ENCODE results near the gene ULK4. TPM values are rescaled to one million over a fixed set of nuclear protein-coding genes. Genes with fewer than 3 reads are reported as not detected.

ULK4 gene
- total RNA-seq, 1 experiment from 2014 or later: 6.3 TPM

DNA sequence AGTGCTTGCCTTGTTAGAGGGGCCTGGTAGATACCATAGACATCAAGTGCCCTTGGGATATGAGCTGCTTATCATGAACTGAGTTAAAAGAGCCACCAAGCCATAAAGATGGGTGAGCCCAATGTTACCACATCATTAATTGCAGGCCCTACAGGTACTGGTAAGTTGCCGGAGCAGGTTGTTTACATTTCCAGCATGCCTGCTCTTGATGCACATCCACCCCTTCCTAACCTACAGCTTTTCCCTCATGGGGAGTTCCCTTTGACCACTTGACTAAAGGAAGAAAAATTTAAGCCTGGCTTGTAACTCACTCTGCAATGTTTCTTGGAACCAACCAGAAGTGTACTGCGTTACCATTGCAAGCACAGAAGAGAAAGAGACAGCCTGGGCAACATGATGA, 24.7 kb upstream of the ULK4 start:
- intact Hi-C loops (cut with micrococcal nuclease): no loop called here
- no peaks in the 10 kb centered on the region for H3K4me1 ChIP-seq (ENCODE audit: control insufficient read depth in 1 of 2, insufficient read depth in 2 of 2, low read length in 2 of 2)
- DNase-seq (ENCODE audit: low read depth, low spot score) (no peak), ATAC-seq (no peak)
- H3K9me3 ChIP-seq (ENCODE audit: control insufficient read depth in 1 of 2, insufficient read depth in 1 of 2, low read depth in 1 of 2, low read length in 2 of 2): no peaks in the 10 kb centered on the region
- no peak overlapping the region for H2AFZ ChIP-seq (ENCODE audit: low read depth, low read length, poor library complexity, severe bottlenecking)
- no peaks in the 10 kb centered on the region for H3K79me2 ChIP-seq (ENCODE audit: insufficient read depth, low read length)
- ChIA-PET POLR2A (no interaction called here), CTCF (no interaction called here), RAD21 (ENCODE audit: low non-redundant PET in 1 of 2, low total read pairs in 2 of 2, uncharacterized antibody in 2 of 2, unreplicated experiment in 2 of 2) (no interaction called here)
- H3K4me3 ChIP-seq (replicated peaks in 1 of 2; ENCODE audit: low read depth in 1 of 2, low read length in 2 of 2): no peak overlapping the region
- no peak for TF ChIP-seq ZNF274 (IDR thresholded peaks at IDR 0.05; ENCODE audit: low read depth, low read length)
- TF ChIP-seq ELF1 (IDR thresholded peaks at IDR 0.05; ENCODE audit: borderline replicate concordance, low read depth): no peak
- no peak for TF ChIP-seq POLR2AphosphoS5 (IDR thresholded peaks at IDR 0.05; ENCODE audit: low read depth, low read length)
- no peak for TF ChIP-seq RAD21 (IDR thresholded peaks at IDR 0.05; ENCODE audit: low read depth)
- no peak for TF ChIP-seq SIN3A (IDR thresholded peaks at IDR 0.05; ENCODE audit: low read depth)
- no peak for TF ChIP-seq SRF (IDR thresholded peaks at IDR 0.05; ENCODE audit: low read depth)
- TF ChIP-seq, protein P1, sequence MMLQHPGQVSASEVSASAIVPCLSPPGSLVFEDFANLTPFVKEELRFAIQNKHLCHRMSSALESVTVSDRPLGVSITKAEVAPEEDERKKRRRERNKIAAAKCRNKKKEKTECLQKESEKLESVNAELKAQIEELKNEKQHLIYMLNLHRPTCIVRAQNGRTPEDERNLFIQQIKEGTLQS (IDR thresholded peaks at IDR 0.05): no peak
- TF ChIP-seq SP1 (IDR thresholded peaks at IDR 0.05; ENCODE audit: low read depth): no peak
- no peak overlapping the region for H3K9ac ChIP-seq (ENCODE audit: low read length)
- H4K20me1 ChIP-seq (ENCODE audit: insufficient read depth): no peaks in the 10 kb centered on the region
- BruUV-seq (replicated peaks): no TSS peak
- no peak overlapping the region for H3K27ac ChIP-seq (ENCODE audit: low read depth, low read length)
- H3K4me2 ChIP-seq (ENCODE audit: low read length): no peak overlapping the region
- 0 out of 2 replicates have a peak, but pooled peaks cover 2% of the 10 kb centered on the region for H3K9me2 ChIP-seq (ENCODE audit: insufficient read depth)
- no peaks in the 10 kb centered on the region for H3K27me3 ChIP-seq (ENCODE audit: insufficient read depth, low read length)
- H3K36me3 ChIP-seq (ENCODE audit: control insufficient read depth in 1 of 2, insufficient read depth in 2 of 2, low read length in 2 of 2): no peaks in the 10 kb centered on the region

DNA sequence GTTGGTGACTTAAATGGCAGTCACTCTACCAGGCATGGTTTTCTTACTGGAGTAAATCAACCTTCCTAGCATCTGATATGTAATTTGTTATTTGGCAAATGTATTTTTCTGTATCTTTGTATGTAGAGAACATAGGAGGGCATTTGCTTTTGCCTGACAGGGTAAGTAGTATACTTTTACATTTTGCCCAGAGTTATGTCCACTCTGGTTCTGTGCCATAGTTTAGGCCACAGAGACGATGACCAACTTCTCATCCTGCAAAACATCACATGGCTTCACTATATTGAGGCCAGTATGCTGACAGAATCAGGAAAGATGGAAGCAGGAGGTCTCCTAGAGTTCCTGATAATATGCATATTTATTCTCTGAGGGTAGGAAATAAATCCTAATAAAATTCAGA, 23.1 kb upstream of the ULK4 start:
- Histone ChIP-seq H3K9me3 (ENCODE audit: control insufficient read depth in 1 of 2, insufficient read depth in 1 of 2, low read depth in 1 of 2, low read length in 2 of 2) (no peaks in the 10 kb centered on the region), H3K36me3 (ENCODE audit: control insufficient read depth in 1 of 2, insufficient read depth in 2 of 2, low read length in 2 of 2) (no peaks in the 10 kb centered on the region), H4K20me1 (ENCODE audit: insufficient read depth) (no peaks in the 10 kb centered on the region), H3K9me2 (ENCODE audit: insufficient read depth) (0 out of 2 replicates have a peak, but pooled peaks cover 2% of the 10 kb centered on the region), H3K27me3 (ENCODE audit: insufficient read depth, low read length) (no peaks in the 10 kb centered on the region), H3K4me1 (ENCODE audit: control insufficient read depth in 1 of 2, insufficient read depth in 2 of 2, low read length in 2 of 2) (no peaks in the 10 kb centered on the region), H3K79me2 (ENCODE audit: insufficient read depth, low read length) (no peaks in the 10 kb centered on the region), H2AFZ (ENCODE audit: low read depth, low read length, poor library complexity, severe bottlenecking) (no peak overlapping the region), H3K4me2 (ENCODE audit: low read length) (no peak overlapping the region), H3K4me3 (replicated peaks in 1 of 2; ENCODE audit: low read depth in 1 of 2, low read length in 2 of 2) (no peak overlapping the region), H3K27ac (ENCODE audit: low read depth, low read length) (no peak overlapping the region), H3K9ac (ENCODE audit: low read length) (no peak overlapping the region)
- DNase-seq (ENCODE audit: low read depth, low spot score) (no peak), ATAC-seq (no peak)
- no TSS peak for BruUV-seq (replicated peaks)
- RAD21 ChIA-PET (ENCODE audit: low non-redundant PET in 1 of 2, low total read pairs in 2 of 2, uncharacterized antibody in 2 of 2, unreplicated experiment in 2 of 2): no interaction called here
- CTCF ChIA-PET: no interaction called here
- POLR2A ChIA-PET: no interaction called here
- intact Hi-C loops (cut with micrococcal nuclease): no loop called here
- TF ChIP-seq CEBPB (IDR thresholded peaks at IDR 0.05; ENCODE audit: low read depth): no peak
- no peak for TF ChIP-seq ZNF274 (IDR thresholded peaks at IDR 0.05; ENCODE audit: low read depth, low read length)
- TF ChIP-seq SRF (IDR thresholded peaks at IDR 0.05; ENCODE audit: low read depth): no peak
- TF ChIP-seq EZH2phosphoT487 (IDR thresholded peaks at IDR 0.05; ENCODE audit: borderline replicate concordance): no peak
- TF ChIP-seq, protein P1 (IDR thresholded peaks at IDR 0.05): no peak
- TF ChIP-seq, protein P2, sequence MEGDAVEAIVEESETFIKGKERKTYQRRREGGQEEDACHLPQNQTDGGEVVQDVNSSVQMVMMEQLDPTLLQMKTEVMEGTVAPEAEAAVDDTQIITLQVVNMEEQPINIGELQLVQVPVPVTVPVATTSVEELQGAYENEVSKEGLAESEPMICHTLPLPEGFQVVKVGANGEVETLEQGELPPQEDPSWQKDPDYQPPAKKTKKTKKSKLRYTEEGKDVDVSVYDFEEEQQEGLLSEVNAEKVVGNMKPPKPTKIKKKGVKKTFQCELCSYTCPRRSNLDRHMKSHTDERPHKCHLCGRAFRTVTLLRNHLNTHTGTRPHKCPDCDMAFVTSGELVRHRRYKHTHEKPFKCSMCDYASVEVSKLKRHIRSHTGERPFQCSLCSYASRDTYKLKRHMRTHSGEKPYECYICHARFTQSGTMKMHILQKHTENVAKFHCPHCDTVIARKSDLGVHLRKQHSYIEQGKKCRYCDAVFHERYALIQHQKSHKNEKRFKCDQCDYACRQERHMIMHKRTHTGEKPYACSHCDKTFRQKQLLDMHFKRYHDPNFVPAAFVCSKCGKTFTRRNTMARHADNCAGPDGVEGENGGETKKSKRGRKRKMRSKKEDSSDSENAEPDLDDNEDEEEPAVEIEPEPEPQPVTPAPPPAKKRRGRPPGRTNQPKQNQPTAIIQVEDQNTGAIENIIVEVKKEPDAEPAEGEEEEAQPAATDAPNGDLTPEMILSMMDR (IDR thresholded peaks at IDR 0.05 in 2 of 3, conservative IDR thresholded peaks at IDR 0.05 in 1 of 3; ENCODE audit: borderline replicate concordance in 1 of 3, insufficient read depth in 1 of 3, low read depth in 2 of 3, low read length in 2 of 3): no peak
- TF ChIP-seq JUND (IDR thresholded peaks at IDR 0.05): no peak
- no peak for TF ChIP-seq TCF7L2 (IDR thresholded peaks at IDR 0.05; ENCODE audit: borderline replicate concordance, extremely low read depth, insufficient read depth, insufficient read length)
- TF ChIP-seq, protein P3, sequence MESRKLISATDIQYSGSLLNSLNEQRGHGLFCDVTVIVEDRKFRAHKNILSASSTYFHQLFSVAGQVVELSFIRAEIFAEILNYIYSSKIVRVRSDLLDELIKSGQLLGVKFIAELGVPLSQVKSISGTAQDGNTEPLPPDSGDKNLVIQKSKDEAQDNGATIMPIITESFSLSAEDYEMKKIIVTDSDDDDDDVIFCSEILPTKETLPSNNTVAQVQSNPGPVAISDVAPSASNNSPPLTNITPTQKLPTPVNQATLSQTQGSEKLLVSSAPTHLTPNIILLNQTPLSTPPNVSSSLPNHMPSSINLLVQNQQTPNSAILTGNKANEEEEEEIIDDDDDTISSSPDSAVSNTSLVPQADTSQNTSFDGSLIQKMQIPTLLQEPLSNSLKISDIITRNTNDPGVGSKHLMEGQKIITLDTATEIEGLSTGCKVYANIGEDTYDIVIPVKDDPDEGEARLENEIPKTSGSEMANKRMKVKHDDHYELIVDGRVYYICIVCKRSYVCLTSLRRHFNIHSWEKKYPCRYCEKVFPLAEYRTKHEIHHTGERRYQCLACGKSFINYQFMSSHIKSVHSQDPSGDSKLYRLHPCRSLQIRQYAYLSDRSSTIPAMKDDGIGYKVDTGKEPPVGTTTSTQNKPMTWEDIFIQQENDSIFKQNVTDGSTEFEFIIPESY (IDR thresholded peaks at IDR 0.05; ENCODE audit: extremely low read depth, insufficient replicate concordance, low read length): no peak
- TF ChIP-seq SIN3A (IDR thresholded peaks at IDR 0.05; ENCODE audit: low read depth): no peak
- TF ChIP-seq SP1 (IDR thresholded peaks at IDR 0.05; ENCODE audit: low read depth): no peak
- no peak for TF ChIP-seq ZFX (IDR thresholded peaks at IDR 0.05)
- no peak for TF ChIP-seq ELF1 (IDR thresholded peaks at IDR 0.05; ENCODE audit: borderline replicate concordance, low read depth)
- TF ChIP-seq RAD21 (IDR thresholded peaks at IDR 0.05; ENCODE audit: low read depth): no peak
- no peak for TF ChIP-seq POLR2AphosphoS5 (IDR thresholded peaks at IDR 0.05; ENCODE audit: low read depth, low read length)
- no peak for TF ChIP-seq POLR2A (IDR thresholded peaks at IDR 0.05; ENCODE audit: borderline replicate concordance, extremely low read depth, insufficient read depth, insufficient read length)
